OCI-LY3 (cell line): Measurements from ENCODE around the gene ATP1A4.

Experiments
- EZH2phosphoT487 ChIP-seq: fragments of 200-600 bp; shearing (Covaris generic); IDR thresholded peaks from 2 replicates; pipeline ENCODE4 v1.6.1; 2018; ENCODE audit warnings: antibody characterized with exemption, mixed run types, low read depth
- TF ChIP-seq, protein P1 (sequence below): fragments of 200-600, 300-600 bp; sonication (generic); IDR thresholded peaks from 2 replicates; pipeline ENCODE4 v1.5.1; 2014; ENCODE audit warnings: antibody characterized with exemption, low read length, low read depth

DNA sequence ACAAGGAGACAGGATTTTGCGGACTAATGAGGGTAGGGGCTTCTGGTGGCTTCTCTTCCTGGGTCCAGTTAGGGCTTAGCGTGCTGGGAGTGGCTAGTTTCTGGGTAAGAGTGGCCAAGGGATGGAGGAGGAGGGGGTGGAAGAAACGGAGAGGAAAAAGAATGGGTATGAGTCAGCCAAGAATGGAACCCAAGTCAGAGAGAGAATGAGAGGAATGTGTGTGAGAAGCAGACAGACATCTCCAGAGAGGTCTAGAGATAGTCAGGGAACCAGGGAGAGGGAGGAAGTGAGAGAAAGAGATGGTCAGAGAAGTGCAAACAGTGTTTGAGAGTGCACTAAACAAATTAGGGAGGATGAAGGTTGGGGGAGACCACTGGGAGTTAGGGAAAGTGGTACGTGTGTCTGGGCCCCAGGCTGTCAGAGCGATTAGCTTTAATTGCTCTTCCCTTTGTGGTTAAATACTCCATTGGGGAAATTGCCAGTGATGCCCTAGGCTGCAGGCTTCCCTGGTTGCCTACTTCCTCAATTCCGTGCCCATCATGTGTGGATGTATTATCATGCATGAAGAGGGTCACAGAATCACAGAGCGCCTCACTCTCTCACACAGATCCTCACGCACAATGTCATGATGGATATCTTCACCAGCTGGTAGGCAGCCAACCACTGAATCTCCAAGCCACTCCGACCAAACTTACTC, 55.2 kb downstream of the ATP1A4 start:
- TF ChIP-seq, protein P1, sequence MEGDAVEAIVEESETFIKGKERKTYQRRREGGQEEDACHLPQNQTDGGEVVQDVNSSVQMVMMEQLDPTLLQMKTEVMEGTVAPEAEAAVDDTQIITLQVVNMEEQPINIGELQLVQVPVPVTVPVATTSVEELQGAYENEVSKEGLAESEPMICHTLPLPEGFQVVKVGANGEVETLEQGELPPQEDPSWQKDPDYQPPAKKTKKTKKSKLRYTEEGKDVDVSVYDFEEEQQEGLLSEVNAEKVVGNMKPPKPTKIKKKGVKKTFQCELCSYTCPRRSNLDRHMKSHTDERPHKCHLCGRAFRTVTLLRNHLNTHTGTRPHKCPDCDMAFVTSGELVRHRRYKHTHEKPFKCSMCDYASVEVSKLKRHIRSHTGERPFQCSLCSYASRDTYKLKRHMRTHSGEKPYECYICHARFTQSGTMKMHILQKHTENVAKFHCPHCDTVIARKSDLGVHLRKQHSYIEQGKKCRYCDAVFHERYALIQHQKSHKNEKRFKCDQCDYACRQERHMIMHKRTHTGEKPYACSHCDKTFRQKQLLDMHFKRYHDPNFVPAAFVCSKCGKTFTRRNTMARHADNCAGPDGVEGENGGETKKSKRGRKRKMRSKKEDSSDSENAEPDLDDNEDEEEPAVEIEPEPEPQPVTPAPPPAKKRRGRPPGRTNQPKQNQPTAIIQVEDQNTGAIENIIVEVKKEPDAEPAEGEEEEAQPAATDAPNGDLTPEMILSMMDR, result no peak
- TF ChIP-seq EZH2phosphoT487, result no peak
